HG03378 (cell line): ENCODE measurements around the gene UGGT2.
"Not testable (repeated sequence)": the region's sequence is repeated elsewhere in the genome, so short reads cannot be mapped to it uniquely, and the experiment has no call there.

Experiments
- ATAC-seq: cut with Tn5 transposase; IDR thresholded peaks from one replicate; pipeline ENCODE4 v1.9.1; 2021; ENCODE audit warnings: mild to moderate bottlenecking, moderate library complexity; ENCODE audit not compliant: unreplicated experiment

Gene UGGT2

DNA sequence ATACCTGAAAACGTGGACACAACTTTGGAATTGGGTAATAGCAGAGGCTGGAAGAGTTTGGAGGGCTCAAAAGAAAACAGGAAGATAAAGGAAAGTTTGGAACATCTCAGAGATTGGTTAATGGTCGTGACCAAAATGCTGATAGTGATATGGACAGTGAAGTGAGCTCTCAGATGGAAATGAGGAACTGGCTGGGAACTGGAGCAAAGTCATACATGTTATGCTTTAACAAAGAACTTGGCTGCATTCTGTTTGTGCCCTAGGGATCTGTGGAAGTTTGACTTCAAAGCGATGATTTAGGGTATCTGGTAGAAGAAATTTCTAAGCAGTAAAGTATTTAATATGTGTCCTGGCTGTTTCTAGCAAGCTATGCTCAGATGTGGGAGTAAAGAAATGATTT is 240.1 kb downstream of the UGGT2 start:
- ATAC-seq = no peak

DNA sequence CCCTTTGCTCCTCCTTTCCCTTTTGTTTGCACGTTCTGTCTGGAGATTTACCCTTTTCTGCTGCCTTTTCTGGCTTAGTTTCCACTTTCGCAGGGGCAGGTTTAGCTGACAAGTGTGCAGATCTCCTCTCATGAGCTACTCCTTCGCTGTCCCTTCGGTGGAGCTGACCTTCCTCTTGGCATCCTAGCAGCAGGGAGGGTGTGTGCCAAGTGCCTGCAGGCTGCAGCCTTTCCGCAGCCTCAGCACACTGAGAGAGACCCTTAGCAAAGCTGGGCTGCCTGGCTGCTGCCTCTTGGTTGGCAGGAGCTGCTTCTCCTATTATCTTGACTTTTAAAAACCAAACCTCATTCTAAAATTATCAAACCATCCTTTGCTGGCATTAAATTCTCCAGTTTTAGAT is 243.8 kb downstream of the UGGT2 start:
- no peak for ATAC-seq

DNA sequence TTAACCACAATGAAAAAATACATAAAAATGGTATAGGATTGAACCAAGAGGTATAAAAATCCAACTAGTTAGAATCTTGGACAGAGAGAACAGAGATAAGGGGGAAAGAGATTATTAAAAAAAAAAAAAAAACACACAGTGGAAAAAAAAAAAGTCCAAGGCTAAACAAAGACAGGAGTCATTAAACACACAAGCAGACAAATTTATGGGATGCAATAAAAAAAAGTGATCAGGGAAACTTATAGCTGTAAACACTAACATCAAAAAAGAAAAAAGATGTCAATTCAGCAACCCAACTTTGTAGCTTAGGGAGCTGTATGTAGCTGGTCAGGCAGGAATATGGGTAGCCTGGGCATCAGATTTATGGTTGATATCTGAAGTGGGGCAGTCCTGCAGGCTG is 247.3 kb downstream of the UGGT2 start:
- ATAC-seq = no peak

DNA sequence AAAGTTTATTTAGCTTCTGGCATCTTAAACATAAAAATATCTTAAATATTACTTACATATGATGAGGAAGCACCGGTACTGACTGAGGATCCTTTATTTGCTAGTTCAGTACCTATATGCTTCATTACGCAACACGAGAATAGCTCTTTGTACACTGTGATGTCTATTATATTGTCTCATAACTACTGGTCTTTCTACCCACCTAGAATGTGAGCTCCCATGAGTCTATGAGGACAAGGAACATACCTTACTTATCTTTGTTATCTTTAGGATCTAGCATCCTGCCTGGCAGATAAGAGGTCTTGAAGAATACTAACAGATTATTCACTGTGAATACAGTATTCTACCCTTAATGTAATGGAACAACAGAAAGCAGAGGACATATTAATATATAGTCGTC is 251.4 kb downstream of the UGGT2 start:
- no peak for ATAC-seq

DNA sequence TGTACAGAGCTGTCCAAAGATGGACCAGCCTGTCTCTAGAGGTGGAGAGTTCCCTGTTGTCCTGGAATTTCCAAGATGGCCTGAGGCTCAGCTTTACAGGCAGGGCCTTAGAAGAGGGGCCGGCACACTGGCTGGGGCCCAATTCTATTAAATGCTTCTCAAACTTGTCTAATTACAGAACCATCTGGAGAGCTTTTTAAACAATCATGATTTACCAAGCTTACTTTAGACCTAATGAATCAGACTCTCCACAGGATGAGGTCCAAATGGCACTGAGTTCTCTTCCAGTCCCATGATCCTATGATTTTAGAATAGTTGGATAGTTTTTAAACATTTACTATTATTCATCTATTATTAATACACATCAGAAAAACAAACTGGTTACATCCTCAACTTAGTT is 252.8 kb downstream of the UGGT2 start:
- no peak for ATAC-seq

DNA sequence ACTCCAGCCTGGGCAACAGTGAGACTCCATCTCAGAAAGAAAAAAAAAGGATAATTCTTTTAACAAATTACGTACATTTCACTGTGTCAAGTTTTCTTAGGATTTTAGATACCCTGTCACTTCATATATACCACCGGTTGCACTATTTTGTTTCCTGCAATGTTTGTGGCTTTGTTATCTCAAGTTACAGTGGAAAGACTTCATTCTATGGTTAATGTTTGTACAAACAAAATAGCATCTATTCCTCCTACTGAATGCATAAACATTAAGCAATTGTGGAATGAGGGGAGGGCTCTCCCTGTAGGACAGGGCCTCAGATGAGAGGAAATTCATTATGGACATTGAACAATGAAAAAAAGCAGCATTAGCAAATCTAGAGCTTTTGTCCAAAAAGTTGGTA is 256.2 kb downstream of the UGGT2 start:
- ATAC-seq = no peak

DNA sequence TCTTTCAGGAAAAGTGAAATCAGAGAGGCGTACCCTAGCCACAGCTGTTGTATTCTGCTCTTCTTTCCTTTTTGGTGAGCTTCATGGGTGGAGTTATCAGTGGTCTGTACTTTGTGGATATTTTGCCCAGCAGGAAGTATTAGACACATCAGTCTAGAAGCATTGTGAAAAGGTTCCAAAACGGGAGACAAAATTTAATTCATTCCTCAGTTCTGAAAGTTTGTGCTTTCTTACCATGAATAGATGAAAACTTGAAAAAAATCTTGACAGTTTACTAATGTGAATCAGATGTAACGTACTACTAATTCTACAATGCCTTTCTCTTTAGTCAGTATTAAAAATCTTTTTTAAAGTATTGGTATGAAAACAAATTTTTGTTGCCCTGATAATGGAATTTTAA is 259.4 kb downstream of the UGGT2 start:
- no peak for ATAC-seq

DNA sequence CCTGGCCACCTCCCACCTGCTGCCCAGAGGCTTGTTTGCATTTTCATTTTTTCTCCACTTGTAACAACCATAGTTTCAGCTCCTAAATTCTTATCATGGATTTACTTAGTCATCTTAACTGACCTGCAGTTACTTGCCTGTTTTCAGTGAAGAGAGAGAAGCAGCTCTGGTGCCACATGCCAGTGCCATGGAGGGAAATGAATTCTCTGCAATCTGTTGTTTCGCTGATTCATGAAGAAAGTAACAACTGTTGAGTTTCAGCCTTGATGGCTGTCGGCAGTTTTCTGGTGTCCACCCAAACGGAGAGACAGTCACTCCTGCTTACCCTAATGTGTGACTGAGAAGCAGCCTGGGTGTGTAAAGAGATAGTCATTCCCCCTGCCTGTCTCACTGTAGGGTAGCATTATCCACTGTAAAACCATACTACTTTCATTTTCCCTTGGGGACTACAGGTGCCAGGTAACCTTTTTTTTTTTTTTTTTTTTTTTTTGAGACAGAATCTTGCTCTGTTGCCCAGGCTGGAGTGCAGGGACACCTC is 260.1 kb downstream of the UGGT2 start:
- no peak for ATAC-seq

DNA sequence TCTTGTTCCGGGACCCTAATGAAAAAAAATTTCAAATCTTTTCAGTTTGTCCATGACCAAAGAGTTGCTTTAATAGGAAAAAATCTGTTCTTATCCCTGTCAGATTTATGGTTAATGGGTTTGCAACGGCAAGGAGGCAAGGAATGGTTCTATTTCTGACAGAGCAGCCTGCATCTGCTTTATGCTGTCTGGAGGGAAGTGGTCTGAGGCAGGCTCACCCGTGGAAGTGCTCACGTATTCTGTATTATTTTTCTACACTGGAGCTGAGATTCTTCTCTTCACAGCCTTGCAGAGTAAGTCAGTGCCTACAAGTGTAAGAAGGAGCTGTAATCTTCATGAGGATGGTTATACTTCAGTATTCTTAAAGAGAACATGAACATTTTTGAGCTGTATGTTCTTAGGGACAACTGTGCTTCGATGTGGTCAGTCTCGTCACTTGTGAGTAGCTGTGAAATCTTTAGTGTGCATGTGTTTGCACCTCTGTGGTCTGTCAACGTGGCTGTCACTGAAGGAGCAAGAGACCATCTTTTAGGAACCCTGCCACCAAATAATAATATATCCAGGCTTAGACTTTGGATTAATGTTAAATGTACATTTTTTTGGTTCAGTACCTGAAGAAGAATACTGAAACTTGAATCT is 262.0 kb downstream of the UGGT2 start:
- ATAC-seq = no peak

DNA sequence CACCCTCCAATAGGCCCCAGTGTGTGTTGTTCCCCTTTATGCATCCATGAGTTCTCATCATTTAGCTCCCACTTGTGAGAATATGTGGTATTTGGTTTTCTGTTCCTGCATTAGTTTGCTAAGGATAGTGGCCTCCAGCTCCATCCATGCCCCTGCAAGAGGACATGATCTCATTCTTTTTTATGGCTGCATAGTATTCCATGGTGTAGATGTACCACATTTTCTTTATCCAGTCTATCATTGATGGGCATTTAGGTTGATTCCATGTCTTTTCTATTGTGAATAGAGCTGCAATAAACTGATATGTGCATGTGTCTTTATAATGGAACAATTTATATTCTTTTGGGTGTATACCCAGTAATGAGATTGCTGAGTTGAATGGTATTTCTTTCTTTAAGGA is 263.9 kb downstream of the UGGT2 start:
- not testable (repeated sequence) for ATAC-seq

DNA sequence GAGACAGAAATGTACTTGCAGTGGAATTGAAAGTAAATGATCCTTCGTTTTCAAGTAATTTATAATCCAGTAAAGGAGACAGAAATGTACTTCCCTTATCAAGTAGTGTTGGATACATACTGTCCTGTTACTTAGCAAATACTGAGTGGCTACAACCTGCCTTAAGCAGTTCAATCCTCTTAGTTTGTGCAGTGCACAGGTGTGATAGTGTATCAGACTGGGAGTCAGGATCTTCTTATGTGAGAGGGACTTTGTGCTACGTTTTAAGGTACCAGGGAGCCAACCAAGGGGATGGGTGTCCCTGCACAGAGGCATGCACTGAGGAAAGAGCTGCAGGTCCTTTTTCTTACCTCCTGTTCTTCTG is 265.1 kb downstream of the UGGT2 start:
- ATAC-seq = no peak

DNA sequence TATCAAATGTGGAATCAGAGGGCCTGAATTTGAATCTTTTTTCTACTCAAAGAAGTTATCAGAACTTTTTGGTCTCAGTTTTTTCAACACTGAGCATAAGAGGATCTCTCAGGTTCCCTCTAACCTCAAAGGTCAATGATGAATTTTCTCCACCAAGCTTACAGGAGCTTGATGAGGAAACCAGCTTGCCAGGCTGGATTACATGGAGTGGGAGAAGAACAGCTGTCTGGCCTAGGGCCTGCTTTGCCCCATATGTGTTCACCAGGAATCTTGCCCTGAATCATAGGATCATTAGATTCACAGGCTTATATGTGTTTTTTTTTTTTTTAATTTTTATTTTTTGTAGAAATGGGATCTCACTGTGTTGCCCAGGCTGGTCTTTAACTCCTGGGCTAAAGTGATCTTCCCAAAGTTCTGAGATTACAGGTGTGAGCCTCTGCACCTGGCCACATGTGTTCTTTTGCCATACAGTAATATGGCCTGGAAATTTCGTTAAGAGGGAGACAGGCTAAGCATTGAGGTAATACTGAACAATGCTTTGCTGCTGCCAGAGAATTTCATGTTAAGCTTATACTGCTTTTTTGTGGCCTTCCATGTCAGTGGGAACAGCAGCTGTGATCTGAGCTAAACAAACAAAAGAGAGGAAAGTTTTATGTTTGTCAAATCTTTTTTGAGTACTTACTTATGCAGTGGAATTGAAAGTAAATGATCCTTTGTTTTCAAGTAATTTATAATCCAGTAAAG is 265.7 kb downstream of the UGGT2 start:
- ATAC-seq = no peak

DNA sequence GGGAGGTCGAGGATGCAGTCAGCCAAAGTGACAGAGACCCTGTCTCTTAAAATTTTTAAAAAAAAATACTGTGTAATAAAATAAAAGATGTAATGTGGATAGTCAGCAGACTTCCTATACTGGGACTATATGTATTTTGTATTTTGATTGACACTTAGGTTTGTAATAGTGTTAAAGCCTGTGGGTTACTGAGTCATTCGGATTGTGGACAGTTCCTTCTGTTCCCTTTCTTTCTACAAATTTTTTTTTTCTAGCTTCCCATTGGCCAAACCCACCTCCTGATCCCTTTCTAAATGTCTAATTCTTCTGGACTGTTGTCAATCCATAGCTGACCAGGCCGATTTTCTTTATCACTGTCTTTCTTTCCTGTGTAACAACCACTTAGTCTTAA is 268.3 kb downstream of the UGGT2 start:
- no peak for ATAC-seq

DNA sequence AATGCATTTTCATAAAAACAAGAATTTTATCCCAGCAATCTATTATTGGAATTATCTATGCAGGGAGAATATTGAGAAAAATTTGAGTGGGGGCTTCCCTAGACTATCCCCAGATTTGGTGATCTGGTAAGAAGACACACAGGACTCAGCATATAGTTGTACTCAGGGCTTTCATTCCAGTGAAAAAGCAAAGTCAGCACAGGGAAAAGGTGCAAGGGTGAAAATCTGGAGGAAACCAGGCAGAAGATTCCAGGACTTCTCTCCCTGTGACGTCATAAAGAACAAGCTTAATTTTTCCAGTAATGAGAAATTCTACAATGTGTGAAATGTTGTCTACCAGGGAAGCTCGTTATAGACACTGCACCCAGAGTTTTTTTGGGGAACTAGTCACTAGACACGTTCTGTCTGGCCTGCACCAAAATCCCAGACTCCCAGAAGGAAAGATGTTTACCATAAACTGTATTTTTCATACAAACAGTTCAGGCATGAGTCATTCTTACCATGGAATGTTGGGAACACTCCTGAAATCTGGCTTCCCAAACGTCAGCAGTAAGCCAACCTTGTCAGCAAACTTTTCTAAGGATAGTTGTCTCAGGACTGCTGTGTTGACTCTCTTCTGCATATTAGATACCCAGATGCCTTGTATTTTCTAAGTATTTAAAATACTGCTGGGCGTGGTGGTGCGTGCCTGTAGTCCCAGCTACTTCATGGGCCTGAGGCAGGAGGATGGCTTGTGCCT is 268.9 kb downstream of the UGGT2 start:
- no peak for ATAC-seq

DNA sequence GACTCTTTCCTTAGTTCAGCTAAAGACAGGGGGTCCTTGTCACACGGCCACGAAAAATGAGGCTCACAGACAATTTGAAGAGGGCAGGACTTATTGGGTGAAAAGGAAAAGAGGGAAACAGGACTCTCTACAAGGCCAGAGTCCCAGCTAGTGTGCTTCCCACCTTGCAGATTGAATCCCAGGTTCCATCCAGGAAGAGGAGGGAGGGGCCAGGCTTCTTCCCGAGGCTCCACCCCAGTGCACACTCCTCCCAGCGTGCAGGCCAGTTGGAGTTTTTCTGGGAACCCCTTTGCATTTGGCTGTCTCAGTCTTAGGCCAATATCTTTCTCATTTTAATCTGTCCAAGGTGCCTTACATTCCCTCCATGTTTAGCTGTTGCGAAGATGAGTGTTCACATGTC is 269.5 kb downstream of the UGGT2 start:
- ATAC-seq = no peak

DNA sequence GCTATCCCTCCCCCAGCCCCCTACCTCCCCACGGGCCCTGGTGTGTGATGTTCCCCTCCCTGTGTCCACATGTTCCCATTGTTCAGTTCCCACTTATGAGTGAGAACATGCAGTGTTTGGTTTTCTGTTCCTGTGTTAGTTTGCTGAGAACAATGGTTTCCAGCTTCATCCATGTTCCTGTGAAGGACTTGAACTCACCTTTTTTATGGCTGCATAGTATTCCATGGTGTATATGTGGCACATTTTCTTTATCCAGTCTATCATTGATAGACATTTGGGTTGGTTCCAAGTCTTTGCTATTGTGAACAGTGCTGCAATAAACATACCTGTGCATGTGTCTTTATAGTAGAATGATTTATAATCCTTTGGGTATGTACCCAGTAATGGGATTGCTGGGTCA is 271.3 kb downstream of the UGGT2 start:
- ATAC-seq = not testable (repeated sequence)

DNA sequence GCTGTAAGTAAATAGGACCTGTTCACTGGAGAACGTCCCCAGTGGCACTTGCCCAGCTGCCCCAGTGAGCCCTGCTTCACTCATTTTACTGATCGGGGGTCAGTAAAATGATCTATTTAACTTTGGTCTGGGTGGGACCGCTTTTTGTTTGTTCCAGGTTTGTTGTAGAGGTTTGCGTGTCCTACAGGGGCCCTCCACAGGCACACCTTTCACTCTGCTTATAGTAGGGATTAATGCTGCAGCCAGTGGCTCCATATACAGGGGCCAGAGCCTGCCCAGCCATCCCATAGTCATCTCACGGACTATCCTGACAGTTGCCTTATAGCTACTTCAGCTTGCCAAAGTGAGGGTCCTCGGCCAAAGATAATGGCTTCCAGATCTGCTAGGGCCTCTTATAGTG is 272.2 kb downstream of the UGGT2 start:
- no peak for ATAC-seq

DNA sequence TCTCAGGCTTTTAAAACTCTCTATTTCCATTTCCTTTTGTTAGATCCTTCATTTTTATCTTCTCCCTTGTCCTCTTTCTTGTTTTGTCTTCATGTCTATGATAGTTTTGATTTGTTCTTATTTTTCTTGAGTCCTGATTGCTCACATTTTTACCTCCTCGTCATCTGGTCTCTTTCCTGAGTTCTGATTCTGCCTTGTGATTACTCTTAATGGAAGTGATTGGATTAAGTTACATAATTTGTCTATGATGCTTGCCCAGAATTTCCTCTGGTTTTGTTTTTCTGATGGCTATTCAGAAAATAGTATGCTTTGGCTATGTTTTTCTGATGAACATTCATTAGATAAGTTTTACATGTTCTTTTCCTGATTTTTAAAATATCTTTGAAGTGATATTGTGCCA is 273.7 kb downstream of the UGGT2 start:
- ATAC-seq = no peak

DNA sequence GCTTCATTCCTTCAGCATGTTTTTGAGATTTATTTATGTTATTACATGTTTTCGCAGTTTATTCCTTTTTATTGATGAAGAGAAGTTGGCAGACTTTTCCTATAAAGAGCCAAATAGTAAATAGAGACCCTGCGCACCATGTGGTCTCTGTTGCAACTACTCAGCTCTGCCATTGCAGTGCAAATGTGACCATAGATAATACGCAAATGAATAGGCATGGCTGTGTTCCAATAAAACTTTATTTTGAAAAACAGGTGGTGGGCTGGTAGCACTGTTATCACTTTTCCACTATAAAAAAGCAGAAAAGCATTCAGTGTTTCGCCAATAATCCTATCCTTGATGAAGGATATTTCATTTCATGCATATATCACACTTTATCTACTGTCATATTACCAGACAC is 281.3 kb downstream of the UGGT2 start:
- no peak for ATAC-seq

DNA sequence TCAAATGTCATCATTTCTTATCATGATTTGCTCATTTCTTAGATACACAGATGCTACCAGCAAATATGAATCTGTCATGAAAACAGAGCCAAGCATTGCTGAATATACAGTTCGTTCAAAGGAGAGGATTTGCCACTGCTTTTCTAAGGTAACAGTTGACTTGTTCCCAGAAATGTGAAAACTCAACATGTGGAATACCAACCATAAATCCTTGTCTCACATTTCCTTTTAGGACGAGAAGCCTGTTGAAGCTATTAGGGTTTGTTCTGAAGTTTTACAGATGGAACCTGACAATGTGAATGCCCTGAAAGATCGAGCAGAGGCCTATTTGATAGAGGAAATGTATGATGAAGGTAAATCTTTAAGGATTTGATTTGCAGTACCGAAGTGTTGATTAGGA is 289.6 kb downstream of the UGGT2 start:
- no peak for ATAC-seq

DNA sequence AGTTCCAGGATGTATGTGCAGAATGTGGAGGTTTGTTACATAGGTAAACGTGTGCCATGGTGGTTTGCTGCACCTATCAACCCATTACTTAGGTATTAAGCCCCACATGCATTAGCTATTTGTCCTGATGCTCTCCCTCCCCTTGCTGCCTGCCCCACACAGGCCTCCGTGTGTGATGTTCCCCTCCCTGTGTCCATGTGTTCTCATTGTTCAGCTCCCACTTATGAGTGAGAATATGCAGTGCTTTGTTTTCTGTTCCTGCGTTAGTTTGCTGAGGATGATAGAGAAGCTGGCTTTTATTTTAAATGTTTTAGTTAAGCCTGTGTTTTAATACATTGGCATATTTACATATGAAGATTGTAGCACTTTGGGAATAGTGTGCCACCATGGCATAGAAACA is 290.6 kb downstream of the UGGT2 start:
- ATAC-seq = not testable (repeated sequence)

DNA sequence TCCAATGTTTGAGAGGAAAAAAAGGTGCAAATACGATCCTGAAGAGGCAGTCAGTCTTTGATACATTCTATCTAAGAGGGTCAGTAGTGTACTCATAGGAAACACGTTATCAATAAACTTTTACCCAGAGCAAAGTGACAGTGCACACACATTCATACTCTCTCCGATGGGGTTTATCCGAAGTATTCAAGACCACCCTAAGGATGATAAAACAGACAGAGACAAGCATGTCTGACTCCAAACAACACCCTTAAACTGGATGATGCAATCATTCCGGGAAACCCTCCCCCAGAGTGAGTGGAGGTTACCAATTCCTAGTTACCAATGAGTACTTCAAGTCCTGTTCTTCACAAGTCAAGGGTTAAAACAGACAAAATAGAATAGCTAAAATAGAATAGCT is 297.1 kb downstream of the UGGT2 start:
- no peak for ATAC-seq
